ENCODE data around the gene MAP7.

MAP7 gene

GRCh38 chr6:136562211-136562610, 12.0 kb upstream of the MAP7 start:
- no CpG with 5 or more reads among the region's 2 CpGs for WGBS (ENCODE audit: extremely low coverage, insufficient coverage, low lambda C conversion rate)
- H4K8ac ChIP-seq (ENCODE audit: low read depth, low read length), result no peak overlapping the region
- H3K36me3 ChIP-seq (ENCODE audit: control insufficient read depth, insufficient read depth, low read length), result no peaks in the 10 kb centered on the region
- DNase-seq, result no peak
- no peak overlapping the region for H2AK5ac ChIP-seq (ENCODE audit: low read length)
- no peak overlapping the region for H4K5ac ChIP-seq (ENCODE audit: low read length)
- no peaks in the 10 kb centered on the region for H3K79me2 ChIP-seq (ENCODE audit: control insufficient read depth, insufficient read depth, low read length)
- no peak overlapping the region for H3K56ac ChIP-seq (ENCODE audit: low read length)
- H3K9ac ChIP-seq (ENCODE audit: low read length), result no peak overlapping the region
- no peak overlapping the region for H3K27ac ChIP-seq (ENCODE audit: low read depth, low read length)
- H3K79me1 ChIP-seq (ENCODE audit: low read length), result no peaks in the 10 kb centered on the region
- H3K4ac ChIP-seq (ENCODE audit: low read depth, low read length), result no peak overlapping the region
- H3K4me3 ChIP-seq (ENCODE audit: low read length), result no peak overlapping the region
- no peak overlapping the region for H3K18ac ChIP-seq (ENCODE audit: low read length)
- no peak overlapping the region for H3K23ac ChIP-seq (ENCODE audit: low read length)
- H2BK15ac ChIP-seq (replicated peaks; ENCODE audit: low read depth), result no peak overlapping the region
- no peaks in the 10 kb centered on the region for H3K4me1 ChIP-seq (ENCODE audit: control insufficient read depth, low read depth, low read length)
- no peak overlapping the region for H2BK120ac ChIP-seq (ENCODE audit: low read depth, low read length)
- no peak overlapping the region for H2BK5ac ChIP-seq (ENCODE audit: low read length)
- no peak overlapping the region for H3K4me2 ChIP-seq (ENCODE audit: low read length)
- no peaks in the 10 kb centered on the region for H3K27me3 ChIP-seq (ENCODE audit: insufficient read depth, low read length, poor library complexity)

GRCh38 chr6:136553166-136553787, 3.1 kb upstream of the MAP7 start:
- no peaks in the 10 kb centered on the region for H3K4me1 ChIP-seq (ENCODE audit: control insufficient read depth, low read depth, low read length)
- no peak overlapping the region for H3K23ac ChIP-seq (ENCODE audit: low read length)
- no peaks in the 10 kb centered on the region for H3K27me3 ChIP-seq (ENCODE audit: insufficient read depth, low read length, poor library complexity)
- no peak overlapping the region for H2AK5ac ChIP-seq (ENCODE audit: low read length)
- no peak for DNase-seq
- H4K8ac ChIP-seq (ENCODE audit: low read depth, low read length), result no peak overlapping the region
- H2BK120ac ChIP-seq (ENCODE audit: low read depth, low read length), result no peak overlapping the region
- no peaks in the 10 kb centered on the region for H3K36me3 ChIP-seq (ENCODE audit: control insufficient read depth, insufficient read depth, low read length)
- no peak overlapping the region for H3K9ac ChIP-seq (ENCODE audit: low read length)
- no CpG with 5 or more reads among the region's 5 CpGs for WGBS (ENCODE audit: extremely low coverage, insufficient coverage, low lambda C conversion rate)
- peaks cover 6% of the 10 kb centered on the region for H3K79me2 ChIP-seq (ENCODE audit: control insufficient read depth, insufficient read depth, low read length)
- no peaks in the 10 kb centered on the region for H3K79me1 ChIP-seq (ENCODE audit: low read length)
- H2BK15ac ChIP-seq (replicated peaks; ENCODE audit: low read depth), result no peak overlapping the region
- H3K4me3 ChIP-seq (ENCODE audit: low read length), result no peak overlapping the region
- H2BK5ac ChIP-seq (ENCODE audit: low read length), result no peak overlapping the region
- H4K5ac ChIP-seq (ENCODE audit: low read length), result no peak overlapping the region
- no peak overlapping the region for H3K18ac ChIP-seq (ENCODE audit: low read length)
- H3K27ac ChIP-seq (ENCODE audit: low read depth, low read length), result no peak overlapping the region
- H3K4me2 ChIP-seq (ENCODE audit: low read length), result no peak overlapping the region
- H3K56ac ChIP-seq (ENCODE audit: low read length), result no peak overlapping the region
- no peak overlapping the region for H3K4ac ChIP-seq (ENCODE audit: low read depth, low read length)

GRCh38 chr6:136552054-136552453, 1.8 kb upstream of the MAP7 start:
- H3K36me3 ChIP-seq (ENCODE audit: control insufficient read depth, insufficient read depth, low read length), result no peaks in the 10 kb centered on the region
- no peak overlapping the region for H4K8ac ChIP-seq (ENCODE audit: low read depth, low read length)
- no peak for DNase-seq
- H3K23ac ChIP-seq (ENCODE audit: low read length), result no peak overlapping the region
- no peak overlapping the region for H3K4me3 ChIP-seq (ENCODE audit: low read length)
- H3K56ac ChIP-seq (ENCODE audit: low read length), result no peak overlapping the region
- no peak overlapping the region for H2BK5ac ChIP-seq (ENCODE audit: low read length)
- peaks cover 8% of the 10 kb centered on the region for H3K79me2 ChIP-seq (ENCODE audit: control insufficient read depth, insufficient read depth, low read length)
- H3K79me1 ChIP-seq (ENCODE audit: low read length), result peaks cover 1% of the 10 kb centered on the region
- H2AK5ac ChIP-seq (ENCODE audit: low read length), result no peak overlapping the region
- WGBS (ENCODE audit: extremely low coverage, insufficient coverage, low lambda C conversion rate), result no CpG with 5 or more reads among the region's 4 CpGs
- no peaks in the 10 kb centered on the region for H3K27me3 ChIP-seq (ENCODE audit: insufficient read depth, low read length, poor library complexity)
- H3K27ac ChIP-seq (ENCODE audit: low read depth, low read length), result no peak overlapping the region
- no peak overlapping the region for H2BK15ac ChIP-seq (replicated peaks; ENCODE audit: low read depth)
- H3K4me1 ChIP-seq (ENCODE audit: control insufficient read depth, low read depth, low read length), result no peaks in the 10 kb centered on the region
- no peak overlapping the region for H4K5ac ChIP-seq (ENCODE audit: low read length)
- H3K4ac ChIP-seq (ENCODE audit: low read depth, low read length), result no peak overlapping the region
- no peak overlapping the region for H2BK120ac ChIP-seq (ENCODE audit: low read depth, low read length)
- no peak overlapping the region for H3K18ac ChIP-seq (ENCODE audit: low read length)
- no peak overlapping the region for H3K4me2 ChIP-seq (ENCODE audit: low read length)
- H3K9ac ChIP-seq (ENCODE audit: low read length), result no peak overlapping the region

- Histone ChIP-seq H3K36me3 (ENCODE audit: control insufficient read depth, insufficient read depth, low read length) (no peaks in the 10 kb centered on the region), H3K9ac (ENCODE audit: low read length) (peak overlapping the region; percentile 1), H3K27me3 (ENCODE audit: insufficient read depth, low read length, poor library complexity) (no peaks in the 10 kb centered on the region), H4K8ac (ENCODE audit: low read depth, low read length) (no peak overlapping the region), H3K23ac (ENCODE audit: low read length) (no peak overlapping the region), H3K18ac (ENCODE audit: low read length) (no peak overlapping the region), H3K4me3 (ENCODE audit: low read length) (no peak overlapping the region), H4K5ac (ENCODE audit: low read length) (no peak overlapping the region), H3K4me2 (ENCODE audit: low read length) (peak overlapping the region; percentile 1), H3K79me1 (ENCODE audit: low read length) (peaks cover 3% of the 10 kb centered on the region), H2BK5ac (ENCODE audit: low read length) (no peak overlapping the region), H3K4ac (ENCODE audit: low read depth, low read length) (no peak overlapping the region), H3K4me1 (ENCODE audit: control insufficient read depth, low read depth, low read length) (no peaks in the 10 kb centered on the region), H2BK15ac (replicated peaks; ENCODE audit: low read depth) (no peak overlapping the region), H3K27ac (ENCODE audit: low read depth, low read length) (no peak overlapping the region), H3K79me2 (ENCODE audit: control insufficient read depth, insufficient read depth, low read length) (peaks cover 12% of the 10 kb centered on the region), H2AK5ac (ENCODE audit: low read length) (no peak overlapping the region), H3K56ac (ENCODE audit: low read length) (peak overlapping the region; percentile 91), H2BK120ac (ENCODE audit: low read depth, low read length) (no peak overlapping the region)
- WGBS (ENCODE audit: extremely low coverage, insufficient coverage, low lambda C conversion rate), result no CpG with 5 or more reads among the region's 8 CpGs
- no peak for DNase-seq
These were observed 881 bp upstream of the MAP7 start for GRCh38 chr6:136551103-136551502.

- Histone ChIP-seq H3K79me1 (ENCODE audit: low read length) (peaks cover 3% of the 10 kb centered on the region), H3K27me3 (ENCODE audit: insufficient read depth, low read length, poor library complexity) (no peaks in the 10 kb centered on the region), H3K18ac (ENCODE audit: low read length) (peak overlapping the region; percentile 71), H3K23ac (ENCODE audit: low read length) (peak overlapping the region; percentile 74), H2BK120ac (ENCODE audit: low read depth, low read length) (no peak overlapping the region), H2AK5ac (ENCODE audit: low read length) (no peak overlapping the region), H4K8ac (ENCODE audit: low read depth, low read length) (no peak overlapping the region), H3K4ac (ENCODE audit: low read depth, low read length) (no peak overlapping the region), H3K4me3 (ENCODE audit: low read length) (peak overlapping the region; percentile 76), H3K79me2 (ENCODE audit: control insufficient read depth, insufficient read depth, low read length) (peaks cover 16% of the 10 kb centered on the region), H3K27ac (ENCODE audit: low read depth, low read length) (peak overlapping the region; percentile 7), H3K56ac (ENCODE audit: low read length) (peak overlapping the region; percentile 89), H4K5ac (ENCODE audit: low read length) (no peak overlapping the region), H3K4me2 (ENCODE audit: low read length) (peak overlapping the region; percentile 47), H3K4me1 (ENCODE audit: control insufficient read depth, low read depth, low read length) (no peaks in the 10 kb centered on the region), H2BK15ac (replicated peaks; ENCODE audit: low read depth) (no peak overlapping the region), H2BK5ac (ENCODE audit: low read length) (no peak overlapping the region), H3K36me3 (ENCODE audit: control insufficient read depth, insufficient read depth, low read length) (no peaks in the 10 kb centered on the region), H3K9ac (ENCODE audit: low read length) (peak overlapping the region; percentile 78)
- DNase-seq, result no peak
- no CpG with 5 or more reads among the region's 46 CpGs for WGBS (ENCODE audit: extremely low coverage, insufficient coverage, low lambda C conversion rate)
These were observed 235 bp downstream of the MAP7 start for GRCh38 chr6:136550045-136550329.

Measured in mesendoderm (in vitro differentiated cells).